ENCODE results near the gene LYSMD3.

The LYSMD3 gene

GRCh38 chr5:90565491-90565890 is 36.1 kb upstream of the LYSMD3 start:
- H3K27me3 Mint-ChIP-seq (ENCODE audit: low read depth, poor library complexity), result no peaks in the 10 kb centered on the region
- no peak for DNase-seq

GRCh38 chr5:90563108-90563507 is 33.7 kb upstream of the LYSMD3 start:
- no peaks in the 10 kb centered on the region for H3K27me3 Mint-ChIP-seq (ENCODE audit: low read depth, poor library complexity)

More at GRCh38 chr5:90565491-90565890, 36.1 kb upstream of the LYSMD3 start:
- Mint-ChIP-seq H3K4me1 (peaks cover 26% of the 10 kb centered on the region), H3K9me3 (peaks cover 56% of the 10 kb centered on the region), H3K27ac (no peak overlapping the region), H3K36me3 (ENCODE audit: low read depth) (peaks cover 62% of the 10 kb centered on the region), H3K4me3 (no peak overlapping the region)
- TF ChIP-seq, protein P1, sequence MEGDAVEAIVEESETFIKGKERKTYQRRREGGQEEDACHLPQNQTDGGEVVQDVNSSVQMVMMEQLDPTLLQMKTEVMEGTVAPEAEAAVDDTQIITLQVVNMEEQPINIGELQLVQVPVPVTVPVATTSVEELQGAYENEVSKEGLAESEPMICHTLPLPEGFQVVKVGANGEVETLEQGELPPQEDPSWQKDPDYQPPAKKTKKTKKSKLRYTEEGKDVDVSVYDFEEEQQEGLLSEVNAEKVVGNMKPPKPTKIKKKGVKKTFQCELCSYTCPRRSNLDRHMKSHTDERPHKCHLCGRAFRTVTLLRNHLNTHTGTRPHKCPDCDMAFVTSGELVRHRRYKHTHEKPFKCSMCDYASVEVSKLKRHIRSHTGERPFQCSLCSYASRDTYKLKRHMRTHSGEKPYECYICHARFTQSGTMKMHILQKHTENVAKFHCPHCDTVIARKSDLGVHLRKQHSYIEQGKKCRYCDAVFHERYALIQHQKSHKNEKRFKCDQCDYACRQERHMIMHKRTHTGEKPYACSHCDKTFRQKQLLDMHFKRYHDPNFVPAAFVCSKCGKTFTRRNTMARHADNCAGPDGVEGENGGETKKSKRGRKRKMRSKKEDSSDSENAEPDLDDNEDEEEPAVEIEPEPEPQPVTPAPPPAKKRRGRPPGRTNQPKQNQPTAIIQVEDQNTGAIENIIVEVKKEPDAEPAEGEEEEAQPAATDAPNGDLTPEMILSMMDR (IDR thresholded peaks at IDR 0.05), result no peak

GRCh38 chr5:90562341-90562740 is 33.0 kb upstream of the LYSMD3 start:
- H3K4me3 Mint-ChIP-seq, result peak overlapping the region; percentile 62
- peak; percentile 5 for DNase-seq
- peak overlapping the region; percentile 17 for H3K27ac Mint-ChIP-seq

More at GRCh38 chr5:90563108-90563507, 33.7 kb upstream of the LYSMD3 start:
- H3K9me3 Mint-ChIP-seq, result peaks cover 33% of the 10 kb centered on the region
- no peak for DNase-seq
- H3K4me3 Mint-ChIP-seq, result no peak overlapping the region
- H3K36me3 Mint-ChIP-seq (ENCODE audit: low read depth), result peaks cover 39% of the 10 kb centered on the region
- TF ChIP-seq, protein P1 (IDR thresholded peaks at IDR 0.05), result no peak
- peaks cover 42% of the 10 kb centered on the region for H3K4me1 Mint-ChIP-seq
- H3K27ac Mint-ChIP-seq, result no peak overlapping the region

DNA sequence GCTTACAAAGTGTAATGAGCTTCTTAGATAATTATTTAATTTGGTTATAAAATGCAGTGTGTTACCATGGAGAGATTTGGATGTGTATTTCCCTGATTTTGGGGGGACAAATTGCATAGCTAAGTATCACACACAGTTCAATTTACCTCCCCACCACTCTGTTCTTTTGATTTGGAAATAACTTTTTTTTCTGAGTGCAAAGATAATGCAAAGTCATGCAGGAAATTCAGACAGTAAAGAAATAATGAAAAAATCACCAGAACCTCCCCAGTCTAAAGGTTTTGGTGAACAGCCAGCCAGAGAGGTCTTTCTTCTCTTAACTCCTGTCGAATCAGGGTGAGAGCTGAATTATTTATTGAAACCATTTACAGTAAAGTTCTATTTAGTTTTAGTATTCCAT is 32.4 kb upstream of the LYSMD3 start:
- H3K4me1 Mint-ChIP-seq, result peaks cover 54% of the 10 kb centered on the region
- DNase-seq, result no peak
- peak overlapping the region; percentile 55 for H3K27ac Mint-ChIP-seq
- H3K9me3 Mint-ChIP-seq, result peaks cover 20% of the 10 kb centered on the region
- H3K36me3 Mint-ChIP-seq (ENCODE audit: low read depth), result peaks cover 25% of the 10 kb centered on the region
- H3K4me3 Mint-ChIP-seq, result peak overlapping the region; percentile 62
- no peaks in the 10 kb centered on the region for H3K27me3 Mint-ChIP-seq (ENCODE audit: low read depth, poor library complexity)
- TF ChIP-seq, protein P1 (IDR thresholded peaks at IDR 0.05), result no peak

More at GRCh38 chr5:90562341-90562740, 33.0 kb upstream of the LYSMD3 start:
- Mint-ChIP-seq H3K9me3 (peaks cover 26% of the 10 kb centered on the region), H3K36me3 (ENCODE audit: low read depth) (peaks cover 31% of the 10 kb centered on the region), H3K27me3 (ENCODE audit: low read depth, poor library complexity) (no peaks in the 10 kb centered on the region), H3K4me1 (peaks cover 48% of the 10 kb centered on the region)
- TF ChIP-seq, protein P1 (IDR thresholded peaks at IDR 0.05), result no peak

DNA sequence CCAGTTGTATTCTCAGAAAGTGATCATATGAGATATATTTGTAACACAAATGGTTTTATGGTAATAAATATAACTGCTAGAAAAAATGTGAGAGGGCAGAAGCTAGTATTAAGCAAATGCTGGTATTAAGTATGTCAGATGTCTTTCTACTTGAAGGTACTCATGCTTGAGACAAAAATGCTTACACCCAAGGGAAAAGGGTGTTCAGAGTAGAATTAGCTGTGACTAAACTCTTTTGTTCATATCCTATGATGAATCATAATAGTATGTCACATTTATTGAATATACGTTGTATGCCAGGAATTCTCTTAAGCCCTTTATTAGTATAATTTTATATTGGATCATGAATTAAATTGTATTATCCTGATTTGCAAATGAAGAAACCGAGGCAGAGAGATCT is 31.4 kb upstream of the LYSMD3 start:
- Mint-ChIP-seq H3K27me3 (ENCODE audit: low read depth, poor library complexity) (no peaks in the 10 kb centered on the region), H3K36me3 (ENCODE audit: low read depth) (peaks cover 15% of the 10 kb centered on the region), H3K9me3 (peaks cover 14% of the 10 kb centered on the region), H3K4me1 (peaks cover 61% of the 10 kb centered on the region), H3K4me3 (peak overlapping the region; percentile 92), H3K27ac (no peak overlapping the region)
- TF ChIP-seq, protein P1 (IDR thresholded peaks at IDR 0.05), result no peak
- no peak for DNase-seq
